Hematopoietic multipotent progenitor cell treated with erythropoietin and hydrocortisone succinate and interleukin-3 and kit ligand, for 15 days (in vitro differentiated cells): ENCODE results near the gene GTSE1.
A peak's percentile ranks its signal among the peaks of the same experiment; 100 is the strongest.
"Not testable (repeated sequence)": the region's sequence is repeated elsewhere in the genome, so short reads cannot be mapped to it uniquely, and the experiment has no call there.

Source experiments
- DNase-seq: peaks from one replicate; pipeline ENCODE4 v3.0.0-alpha.2; 2015; ENCODE audit warnings: low spot score

Gene GTSE1

DNA sequence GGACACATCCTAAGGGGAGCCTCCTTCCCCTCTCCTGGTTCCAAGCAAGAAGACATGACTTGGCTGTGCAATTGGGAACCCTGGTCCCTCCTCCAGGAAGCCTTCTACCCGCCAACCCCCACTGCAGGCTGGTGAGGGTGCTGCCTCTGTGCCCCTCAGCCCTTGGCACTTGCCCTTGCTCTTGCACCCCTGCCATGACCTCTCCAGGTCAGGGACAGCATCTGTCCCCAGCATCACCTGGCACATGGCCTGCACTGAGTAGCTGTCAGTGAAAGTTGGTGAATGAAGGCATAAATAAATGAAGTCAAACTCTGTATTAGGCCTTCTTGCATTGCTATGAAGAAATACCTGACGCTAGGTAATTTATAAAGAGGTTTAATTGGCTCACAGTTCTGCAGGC is 1.9 kb upstream of the GTSE1 start:
- DNase-seq: no peak

DNA sequence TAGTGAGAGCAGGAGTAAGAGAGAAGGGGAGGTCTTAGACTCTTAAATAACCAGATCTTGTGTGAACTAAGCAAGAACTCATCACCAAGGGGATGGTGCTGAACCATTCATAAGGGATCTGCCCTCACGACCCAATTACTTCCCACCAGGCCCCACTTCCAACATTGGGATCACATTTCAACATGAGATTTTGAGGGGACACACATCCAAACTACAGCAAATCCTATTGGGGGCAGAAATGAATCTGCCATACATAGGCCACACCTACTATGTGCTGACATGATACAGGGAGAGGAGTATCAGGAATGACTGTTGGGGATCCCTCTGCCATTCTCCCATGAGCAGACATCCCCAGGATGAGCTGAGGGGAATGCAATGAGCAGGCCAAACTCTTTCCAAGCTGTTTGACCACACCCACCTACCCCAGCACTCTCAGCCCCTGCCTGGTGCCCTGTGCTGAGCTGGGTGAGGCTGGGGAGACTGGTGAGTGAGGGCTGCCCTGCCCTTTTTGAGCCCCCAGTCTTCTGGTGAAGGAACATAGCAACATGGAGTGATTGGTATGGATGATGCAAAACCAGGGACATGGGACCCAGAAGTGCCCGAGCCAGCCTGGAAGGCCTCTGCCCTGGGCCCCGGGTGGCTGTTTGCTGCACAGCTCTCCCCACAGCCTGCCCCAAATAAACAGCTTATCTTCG is 1.2 kb upstream of the GTSE1 start:
- DNase-seq: no peak

DNA sequence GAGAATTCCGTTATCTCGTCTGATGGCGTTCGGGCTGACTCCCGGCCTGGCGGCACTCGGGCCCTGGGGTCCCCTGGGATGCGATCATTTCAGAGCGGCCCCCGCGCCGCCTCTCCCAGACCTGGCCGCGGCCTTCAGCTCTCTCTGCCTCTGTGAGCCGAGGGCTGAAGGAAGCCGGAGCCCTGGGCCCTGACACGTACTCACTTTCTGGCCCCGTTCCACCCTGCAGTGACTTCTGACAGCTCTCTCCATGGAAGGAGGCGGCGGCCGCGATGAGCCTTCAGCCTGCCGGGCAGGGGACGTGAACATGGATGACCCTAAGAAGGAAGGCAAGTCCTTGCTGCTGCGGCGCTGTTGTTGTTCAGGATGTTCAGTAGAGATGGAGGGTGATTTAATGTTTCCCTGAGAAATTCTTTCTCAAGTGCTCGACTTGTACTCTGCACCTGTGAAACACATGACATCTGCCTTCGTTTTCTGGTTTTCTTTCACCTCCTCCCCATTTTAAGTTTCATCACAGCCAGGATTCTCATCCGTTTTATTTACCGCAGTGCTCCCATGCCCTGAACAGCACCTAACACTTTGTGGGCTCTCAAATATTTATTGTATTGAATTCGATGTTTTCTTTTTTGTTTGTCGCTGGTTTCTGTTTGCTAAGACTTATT is 612 bp downstream of the GTSE1 start:
- peak; percentile 61 for DNase-seq

DNA sequence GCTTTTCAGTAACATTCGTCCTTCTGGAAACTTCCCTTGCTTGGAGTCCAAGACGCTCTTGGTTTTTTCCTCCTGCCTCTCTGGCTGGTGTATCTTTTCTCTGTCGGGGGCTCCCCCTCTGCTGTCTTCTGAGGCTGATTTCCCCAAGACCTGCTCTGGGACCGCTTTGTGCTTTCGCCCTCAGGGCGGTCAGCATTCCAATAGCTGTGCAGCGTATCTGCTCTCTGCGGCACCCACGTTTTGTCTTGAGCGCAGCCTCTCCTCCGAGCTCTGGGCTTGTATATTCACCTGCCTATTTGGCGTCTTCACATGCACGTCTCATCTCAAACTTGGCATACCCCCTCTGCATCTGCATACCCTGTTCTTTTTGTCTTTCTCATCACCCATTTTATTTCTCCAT is 2.4 kb downstream of the GTSE1 start:
- no peak for DNase-seq

DNA sequence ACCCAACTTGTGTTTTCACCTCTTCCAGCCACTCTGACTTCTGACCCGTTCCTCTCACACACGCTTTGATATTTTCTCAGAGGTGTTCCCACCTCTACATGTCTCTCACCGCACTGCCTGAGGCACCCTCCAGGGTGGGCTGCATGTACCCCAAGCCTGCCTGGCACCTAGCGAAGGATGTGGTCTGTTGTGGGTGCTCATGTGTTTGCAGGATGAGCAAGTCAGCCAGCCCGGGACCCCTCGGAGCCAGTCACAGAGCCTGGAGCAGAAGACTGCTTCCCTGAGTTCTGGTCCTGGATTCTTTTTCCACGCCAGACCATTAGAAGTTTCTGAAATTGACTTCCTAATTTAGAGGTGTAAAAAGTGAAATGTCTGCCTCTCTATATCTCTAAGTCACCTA is 3.8 kb downstream of the GTSE1 start:
- DNase-seq: no peak

DNA sequence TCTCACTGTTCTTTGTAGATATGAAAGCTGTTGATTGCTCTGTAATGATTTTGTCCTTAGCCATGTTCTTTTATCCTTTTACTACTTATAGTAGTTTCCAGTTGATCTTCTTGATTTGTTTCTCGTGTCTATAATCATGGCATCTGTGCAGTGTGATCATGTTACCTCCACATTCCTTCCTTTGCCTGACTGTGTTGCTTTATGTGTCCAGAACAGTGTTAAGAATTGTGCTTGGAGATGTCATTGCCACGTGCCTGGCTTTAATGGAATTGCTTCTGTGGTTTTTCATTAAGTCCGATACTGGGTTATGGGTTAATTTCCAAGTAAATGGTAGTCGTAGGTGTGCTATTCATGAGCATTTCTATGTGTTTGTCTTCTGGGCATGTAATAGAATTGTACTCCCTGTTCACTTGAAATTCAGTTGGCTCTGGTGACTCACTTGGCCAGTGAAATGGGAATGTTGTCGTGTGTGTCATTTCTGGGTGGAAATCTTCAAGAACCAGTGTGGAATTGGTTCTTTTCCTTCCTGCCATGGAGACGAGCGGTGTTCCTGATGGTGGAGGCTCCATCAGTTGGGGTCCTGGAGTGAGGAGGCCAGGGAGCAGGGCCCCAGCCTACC is 6.8 kb downstream of the GTSE1 start:
- DNase-seq: no peak

DNA sequence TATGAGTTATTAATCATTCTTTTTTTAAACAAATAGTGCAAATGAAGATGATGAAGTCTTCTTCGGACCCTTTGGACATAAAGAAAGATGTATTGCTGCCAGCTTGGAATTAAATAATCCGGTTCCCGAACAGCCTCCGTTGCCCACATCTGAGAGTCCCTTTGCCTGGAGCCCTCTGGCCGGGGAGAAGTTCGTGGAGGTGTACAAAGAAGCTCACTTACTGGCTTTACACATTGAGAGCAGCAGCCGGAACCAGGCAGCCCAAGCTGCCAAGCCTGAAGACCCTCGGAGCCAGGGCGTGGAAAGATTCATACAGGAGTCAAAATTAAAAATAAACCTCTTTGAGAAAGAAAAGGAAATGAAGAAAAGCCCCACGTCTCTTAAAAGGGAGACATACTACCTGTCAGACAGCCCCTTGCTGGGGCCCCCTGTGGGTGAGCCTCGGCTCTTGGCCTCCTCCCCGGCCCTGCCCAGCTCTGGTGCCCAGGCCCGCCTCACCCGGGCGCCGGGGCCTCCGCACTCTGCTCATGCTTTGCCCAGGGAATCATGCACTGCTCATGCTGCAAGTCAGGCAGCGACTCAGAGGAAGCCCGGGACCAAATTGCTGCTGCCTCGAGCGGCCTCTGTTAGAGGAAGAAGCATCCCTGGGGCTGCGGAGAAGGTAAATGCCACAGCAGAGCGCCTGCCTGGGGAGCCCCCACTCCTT is 11.8 kb downstream of the GTSE1 start:
- no peak for DNase-seq

DNA sequence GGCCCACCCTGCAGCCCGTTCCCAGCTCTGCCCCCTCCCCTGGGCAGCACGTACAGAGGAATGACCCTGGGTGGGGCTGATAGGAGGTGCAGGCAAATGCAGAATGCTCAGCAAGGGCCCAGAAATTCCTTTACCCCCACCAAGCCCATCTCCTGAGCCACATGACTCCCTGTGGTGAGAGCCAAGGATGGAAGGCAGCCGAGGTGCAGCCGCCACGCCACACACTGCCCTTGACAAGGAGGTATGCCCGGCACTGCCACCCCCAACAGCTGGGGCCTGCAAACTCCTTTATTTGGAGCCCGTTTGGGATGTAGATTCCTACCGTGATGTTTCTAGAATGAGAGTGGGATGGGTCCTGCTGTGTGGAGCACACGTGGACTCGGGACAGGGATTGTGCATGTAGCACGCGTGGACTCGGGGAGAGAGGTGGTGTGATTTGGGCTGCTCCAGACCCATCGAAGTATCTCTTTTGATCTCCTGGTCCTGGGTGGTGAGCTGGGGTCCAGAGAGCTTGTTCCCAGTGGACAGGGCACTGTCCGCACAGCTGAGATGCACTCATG is 12.9 kb downstream of the GTSE1 start:
- no peak for DNase-seq

DNA sequence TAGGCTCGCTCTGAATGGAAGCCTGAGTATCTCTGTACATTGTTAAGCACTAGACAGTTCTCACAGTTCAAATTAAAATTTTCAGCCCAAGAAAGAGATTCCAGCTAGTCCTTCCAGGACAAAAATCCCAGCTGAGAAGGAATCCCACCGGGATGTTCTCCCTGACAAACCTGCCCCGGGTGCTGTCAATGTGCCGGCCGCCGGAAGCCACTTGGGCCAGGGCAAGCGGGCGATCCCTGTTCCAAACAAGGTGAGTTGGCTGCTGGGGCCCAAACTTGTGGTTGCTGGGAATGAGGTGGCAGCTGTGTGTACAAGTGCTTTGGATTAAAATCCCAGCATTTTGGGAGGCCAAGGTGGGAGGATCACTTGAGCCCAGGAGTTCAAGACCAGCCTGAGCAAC is 15.4 kb downstream of the GTSE1 start:
- DNase-seq: no peak

DNA sequence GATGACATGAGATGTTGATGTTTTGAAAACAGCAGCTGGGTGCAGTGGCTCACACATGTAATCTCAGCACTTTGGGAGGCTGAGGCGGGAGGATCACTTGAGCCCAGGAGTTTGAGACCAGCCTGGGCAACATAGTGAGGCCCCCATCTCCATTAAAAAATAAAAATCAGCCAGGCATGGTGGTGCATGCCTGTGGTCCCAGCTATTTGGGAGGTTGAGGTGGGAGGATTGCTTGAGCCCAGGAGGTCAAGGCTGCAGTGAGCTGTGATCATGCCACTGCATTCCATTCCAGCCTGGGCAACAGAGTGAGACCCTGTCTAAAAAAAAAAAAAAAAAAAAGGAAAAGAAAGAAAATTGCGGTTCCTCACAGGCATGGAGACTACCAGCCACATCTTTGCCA is 16.2 kb downstream of the GTSE1 start:
- DNase-seq: not testable (repeated sequence)

DNA sequence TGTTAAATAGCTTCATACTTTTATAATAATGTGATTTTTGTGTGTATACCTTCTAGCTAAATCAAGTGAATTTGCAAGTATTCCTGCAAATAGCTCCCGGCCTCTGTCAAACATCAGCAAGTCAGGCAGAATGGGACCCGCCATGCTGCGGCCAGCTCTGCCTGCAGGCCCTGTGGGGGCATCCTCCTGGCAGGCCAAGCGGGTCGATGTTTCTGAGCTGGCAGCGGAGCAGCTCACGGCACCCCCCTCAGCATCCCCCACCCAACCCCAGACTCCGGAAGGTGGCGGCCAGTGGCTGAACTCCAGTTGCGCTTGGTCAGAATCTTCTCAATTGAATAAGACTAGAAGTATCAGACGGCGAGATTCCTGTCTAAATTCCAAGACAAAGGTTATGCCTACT is 19.3 kb downstream of the GTSE1 start:
- DNase-seq: no peak

DNA sequence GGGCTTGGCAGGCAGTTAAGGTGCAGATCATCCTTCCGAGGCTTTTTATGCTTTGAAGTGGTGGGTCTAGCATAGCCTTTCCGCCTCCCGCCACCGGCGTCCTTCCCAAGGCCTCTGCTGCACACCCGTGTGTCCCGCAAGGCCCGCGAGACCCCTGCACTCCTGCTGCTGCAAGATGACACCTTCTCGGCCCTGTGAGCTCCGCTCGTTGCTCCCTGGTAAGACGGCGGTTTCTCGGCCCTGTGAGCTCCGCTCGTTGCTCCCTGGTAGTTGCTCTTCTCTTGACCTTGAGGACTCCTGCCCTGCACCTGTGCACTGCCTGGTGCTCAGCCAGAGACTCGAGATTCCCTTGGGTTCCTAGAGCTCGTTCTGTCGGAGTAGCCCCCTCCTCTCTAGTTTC is 21.0 kb downstream of the GTSE1 start:
- DNase-seq: no peak

DNA sequence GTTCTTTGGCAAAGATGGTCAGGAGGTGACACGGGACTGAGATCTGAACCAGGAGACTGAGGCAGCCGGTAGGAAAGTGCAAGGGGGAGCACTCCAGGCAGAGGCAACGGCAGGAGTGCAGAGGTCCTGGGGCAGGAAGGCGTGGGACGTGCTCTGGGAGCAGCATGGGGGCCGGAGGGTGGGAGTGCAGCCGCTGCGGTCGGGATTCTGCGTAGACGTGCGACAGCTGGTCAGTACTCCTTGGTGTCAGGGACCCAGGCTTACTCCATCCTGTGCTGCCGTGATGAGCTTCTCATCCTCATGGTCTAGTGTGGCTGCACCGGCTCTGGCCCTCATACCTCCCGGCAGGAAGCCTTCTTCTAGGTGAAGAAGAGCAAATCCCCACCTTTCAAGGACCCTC is 21.9 kb downstream of the GTSE1 start:
- DNase-seq: no peak

DNA sequence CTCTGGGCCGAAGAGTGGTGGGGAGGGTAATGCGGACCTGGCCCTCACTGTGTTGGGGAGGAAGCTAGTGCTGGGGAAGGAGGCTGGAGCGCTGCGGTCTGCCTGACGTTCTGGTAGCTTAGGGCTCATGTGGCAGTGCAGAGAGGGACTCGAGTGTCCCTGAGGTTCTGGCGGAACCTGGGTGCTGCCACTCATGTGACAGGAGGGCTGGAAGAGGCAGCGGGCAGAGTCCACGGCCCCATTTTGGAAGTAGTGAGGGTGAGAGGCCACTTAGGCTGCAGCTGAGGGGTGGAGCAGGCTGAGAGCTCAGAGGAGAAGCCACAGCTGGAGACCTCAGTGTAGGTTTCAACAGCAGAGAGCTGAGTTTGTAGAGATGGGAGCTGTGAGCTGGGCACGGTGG is 22.6 kb downstream of the GTSE1 start:
- DNase-seq: no peak

DNA sequence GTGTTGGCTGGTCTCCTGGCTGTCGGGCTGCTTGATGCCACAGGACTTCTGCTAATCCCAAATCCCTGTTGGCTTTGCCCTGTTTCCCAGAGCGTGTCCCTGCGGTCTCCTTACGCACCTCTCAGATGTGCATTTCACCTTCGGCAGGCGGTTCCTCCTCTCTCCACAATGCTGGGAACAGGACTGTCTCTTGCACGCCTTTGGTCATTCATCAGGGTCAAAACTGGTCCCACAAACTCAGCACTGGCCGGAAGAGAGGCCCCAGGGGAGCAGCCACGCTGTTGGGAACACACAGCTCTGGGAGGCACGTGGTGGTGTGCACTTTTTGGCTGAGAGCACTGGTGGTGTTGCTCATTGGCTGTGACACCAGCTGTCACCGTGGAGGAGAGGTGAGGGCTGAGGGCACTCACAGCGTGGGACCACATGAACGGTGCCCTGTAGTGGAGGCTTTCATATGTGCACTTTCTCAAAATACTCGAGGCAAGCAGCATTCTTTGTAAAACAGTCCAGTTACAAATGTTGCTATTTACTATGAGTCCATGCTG is 23.6 kb downstream of the GTSE1 start:
- DNase-seq: no peak

DNA sequence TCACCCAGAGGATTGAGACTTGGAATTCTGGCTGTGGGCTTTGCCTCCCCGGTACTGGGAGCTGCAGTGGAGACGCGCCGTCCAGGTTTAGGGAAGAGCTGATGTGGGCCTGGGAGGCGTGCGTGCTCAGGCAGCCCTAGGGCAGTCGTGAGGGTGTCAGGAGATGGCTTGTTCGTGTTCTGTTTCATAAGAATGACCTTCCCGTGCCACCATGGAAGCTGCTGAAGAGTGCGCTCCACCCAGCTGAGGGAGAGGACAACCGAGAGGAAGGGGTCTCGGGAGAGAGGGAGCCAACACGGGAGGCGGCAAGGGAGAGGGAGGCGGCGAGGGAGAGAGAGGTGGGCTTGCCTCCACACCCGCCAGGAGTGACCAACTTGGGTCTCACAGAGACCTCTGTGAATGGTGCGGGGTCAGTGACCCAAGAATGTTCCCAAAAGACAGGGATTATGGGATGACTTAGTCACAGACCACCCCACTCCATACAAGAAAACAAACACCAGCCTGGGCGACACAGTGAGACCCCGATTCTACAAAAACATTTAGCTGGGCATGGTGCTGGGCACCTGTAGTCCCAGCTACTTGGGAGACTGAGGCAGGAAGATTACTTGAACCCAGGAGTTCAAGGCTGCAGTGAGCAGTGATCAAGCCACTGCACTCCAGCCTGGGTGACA is 24.2 kb downstream of the GTSE1 start:
- no peak for DNase-seq

DNA sequence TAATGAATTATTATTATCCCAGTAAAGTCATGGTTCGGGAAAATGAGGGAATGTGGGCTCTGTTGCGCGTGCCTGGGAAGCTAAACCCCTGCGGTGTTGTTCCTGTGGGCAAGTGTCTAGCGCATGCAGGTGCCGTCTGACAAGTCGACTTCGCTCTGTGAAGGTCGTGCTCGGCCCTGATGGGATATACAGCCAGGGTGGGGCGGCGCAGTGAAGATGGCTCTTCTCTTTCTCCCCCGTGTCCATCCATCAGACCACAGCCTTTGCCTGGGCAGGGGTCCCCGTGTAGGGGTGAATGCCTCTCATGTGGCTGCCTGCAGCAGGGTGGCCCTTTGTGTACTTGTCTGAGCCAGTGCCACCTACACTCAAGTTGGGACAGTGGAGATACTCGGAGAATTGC is 26.0 kb downstream of the GTSE1 start:
- no peak for DNase-seq

DNA sequence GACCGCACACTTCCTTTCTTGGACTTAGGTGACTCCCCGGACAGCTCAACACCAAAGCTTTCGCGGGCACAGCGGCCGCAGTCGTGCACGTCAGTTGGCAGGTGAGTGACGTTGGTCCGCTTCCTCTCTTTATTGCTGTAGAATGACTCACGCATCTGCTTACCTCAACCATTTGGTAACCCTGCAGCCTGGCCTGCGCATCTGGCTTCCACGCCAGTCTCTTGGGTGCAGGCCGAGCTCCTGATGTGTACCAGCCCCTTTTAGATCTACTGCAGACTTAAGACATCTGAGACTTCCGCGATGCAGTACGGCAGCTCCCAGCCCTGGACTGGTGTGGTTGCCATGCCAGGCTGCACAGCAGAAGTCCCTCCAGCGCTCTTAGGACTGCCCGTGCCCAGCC is 26.5 kb downstream of the GTSE1 start:
- no peak for DNase-seq

DNA sequence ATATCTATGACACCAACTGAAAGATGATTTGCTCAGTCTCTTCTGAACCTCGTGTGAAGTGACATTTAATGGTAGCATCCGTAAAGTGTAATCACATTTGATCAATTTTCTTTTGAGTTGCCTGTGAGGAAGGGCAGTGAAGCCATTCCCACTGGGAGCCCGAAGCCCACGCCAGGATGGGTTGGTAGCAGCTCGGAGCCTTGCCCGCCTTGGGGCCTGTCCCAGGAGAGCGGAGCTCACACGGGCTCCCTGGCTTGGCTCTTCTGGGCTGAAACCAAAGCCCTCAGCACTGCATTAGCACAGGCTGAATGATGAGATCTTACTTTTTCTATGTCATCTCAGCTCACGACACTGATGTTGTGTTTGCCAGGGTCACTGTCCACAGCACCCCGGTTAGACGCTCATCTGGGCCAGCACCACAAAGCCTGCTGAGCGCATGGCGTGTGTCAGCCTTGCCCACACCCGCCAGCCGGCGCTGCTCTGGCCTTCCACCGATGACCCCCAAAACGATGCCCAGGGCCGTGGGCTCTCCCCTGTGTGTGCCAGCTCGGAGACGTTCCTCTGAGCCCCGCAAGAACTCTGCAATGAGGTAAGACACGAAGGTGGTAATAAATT is 29.5 kb downstream of the GTSE1 start:
- no peak for DNase-seq

DNA sequence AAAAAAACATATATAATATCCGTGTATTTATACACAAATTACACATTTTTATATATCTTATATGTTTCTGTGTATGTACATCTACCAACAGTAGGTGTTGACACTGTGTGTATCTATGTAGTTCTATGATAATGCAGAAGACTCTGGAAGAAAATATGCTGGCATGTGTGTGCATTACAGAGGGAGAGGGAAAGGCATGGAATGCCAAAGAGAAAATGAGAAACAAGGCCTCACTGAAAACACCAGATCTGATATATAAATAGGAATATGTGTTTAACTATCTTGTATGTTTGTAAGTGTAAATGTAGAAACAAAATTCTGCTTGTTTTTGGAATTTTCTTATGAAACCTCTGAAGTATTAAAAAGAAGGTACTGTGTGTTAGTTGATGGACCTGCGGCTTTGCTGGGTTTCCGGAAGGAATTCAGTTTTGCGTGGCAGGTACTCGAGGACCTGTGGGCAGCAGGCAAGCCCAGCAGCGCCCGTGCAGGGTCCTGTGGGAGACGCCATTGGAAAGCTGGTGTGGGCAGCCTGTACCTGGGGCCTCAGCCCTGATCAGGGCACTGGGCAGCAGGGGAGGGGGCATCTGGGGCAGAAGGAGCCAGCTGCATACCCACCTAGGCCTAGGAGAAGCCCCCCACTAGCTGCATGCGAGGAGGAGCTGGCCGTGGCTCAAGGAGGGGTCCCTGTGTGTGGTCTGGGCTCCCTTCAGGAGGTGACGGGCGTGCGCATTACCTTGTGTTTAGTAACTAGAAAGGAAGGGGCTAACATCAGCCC is 31.2 kb downstream of the GTSE1 start:
- DNase-seq: no peak

DNA sequence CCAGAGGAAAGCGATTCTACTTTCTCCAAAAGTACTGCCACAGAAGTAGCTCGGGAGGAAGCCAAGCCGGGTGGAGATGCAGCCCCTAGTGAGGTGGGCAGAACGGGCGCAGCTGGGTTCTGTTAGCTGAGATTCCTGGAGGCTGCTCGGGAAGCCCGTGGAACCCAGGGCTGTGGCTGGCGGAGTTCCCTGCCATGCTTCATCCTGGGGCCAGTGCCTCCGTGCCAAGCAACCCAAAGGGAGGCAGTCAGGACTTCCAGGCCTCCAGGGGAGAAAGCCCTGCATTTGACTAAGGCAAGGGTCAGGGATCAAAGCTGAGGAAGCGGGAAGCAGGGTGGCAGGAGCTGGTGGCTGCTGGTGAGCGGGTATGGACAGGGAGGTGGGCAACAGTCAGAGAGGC is 32.1 kb downstream of the GTSE1 start:
- no peak for DNase-seq
